ENCODE results near the gene CYP3A4.

The CYP3A4 gene

DNA sequence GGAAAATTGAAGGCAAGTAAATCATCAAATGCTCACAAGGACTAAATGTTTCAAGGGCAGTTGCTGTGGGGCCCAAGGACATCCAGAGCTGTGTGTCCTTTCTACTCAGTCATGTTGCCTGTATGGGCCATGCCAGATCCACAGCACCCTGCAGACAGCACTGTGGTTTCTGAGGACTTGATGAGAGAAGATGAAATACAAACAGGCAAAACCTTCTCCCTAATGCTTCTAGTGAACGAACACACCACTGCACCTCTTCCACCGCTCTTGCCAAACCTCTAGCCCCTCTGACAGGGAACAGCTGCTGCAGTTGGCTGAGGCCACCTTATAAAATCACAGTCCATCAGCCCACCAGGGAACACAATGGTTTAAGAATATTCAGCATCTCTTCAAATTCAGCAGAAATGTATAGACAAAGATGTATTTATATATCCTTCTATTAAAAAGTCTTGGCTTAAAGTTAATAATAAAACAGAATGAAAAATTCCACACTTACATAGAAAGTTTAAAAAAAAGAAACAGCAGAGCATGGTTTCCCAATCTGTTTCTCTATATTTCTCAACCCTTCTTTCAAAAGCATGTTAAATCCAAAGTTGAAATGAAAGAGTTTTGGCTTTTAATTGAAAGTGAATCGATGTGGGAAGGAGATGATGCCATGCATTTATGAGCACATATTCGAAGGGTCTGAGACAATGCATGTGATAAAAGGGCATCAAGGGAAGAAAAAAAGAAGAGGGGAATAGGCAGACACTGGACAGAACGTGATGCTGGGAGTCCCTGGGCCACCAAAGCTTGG is 63.0 kb downstream of the CYP3A4 start:
- TF ChIP-seq, protein P1, sequence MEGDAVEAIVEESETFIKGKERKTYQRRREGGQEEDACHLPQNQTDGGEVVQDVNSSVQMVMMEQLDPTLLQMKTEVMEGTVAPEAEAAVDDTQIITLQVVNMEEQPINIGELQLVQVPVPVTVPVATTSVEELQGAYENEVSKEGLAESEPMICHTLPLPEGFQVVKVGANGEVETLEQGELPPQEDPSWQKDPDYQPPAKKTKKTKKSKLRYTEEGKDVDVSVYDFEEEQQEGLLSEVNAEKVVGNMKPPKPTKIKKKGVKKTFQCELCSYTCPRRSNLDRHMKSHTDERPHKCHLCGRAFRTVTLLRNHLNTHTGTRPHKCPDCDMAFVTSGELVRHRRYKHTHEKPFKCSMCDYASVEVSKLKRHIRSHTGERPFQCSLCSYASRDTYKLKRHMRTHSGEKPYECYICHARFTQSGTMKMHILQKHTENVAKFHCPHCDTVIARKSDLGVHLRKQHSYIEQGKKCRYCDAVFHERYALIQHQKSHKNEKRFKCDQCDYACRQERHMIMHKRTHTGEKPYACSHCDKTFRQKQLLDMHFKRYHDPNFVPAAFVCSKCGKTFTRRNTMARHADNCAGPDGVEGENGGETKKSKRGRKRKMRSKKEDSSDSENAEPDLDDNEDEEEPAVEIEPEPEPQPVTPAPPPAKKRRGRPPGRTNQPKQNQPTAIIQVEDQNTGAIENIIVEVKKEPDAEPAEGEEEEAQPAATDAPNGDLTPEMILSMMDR (IDR thresholded peaks at IDR 0.05; ENCODE audit: borderline replicate concordance, control extremely low read depth, extremely low read depth, insufficient read depth, missing control alignments): no peak
- in situ Hi-C loops (cut with MboI; ENCODE audit: low sequenced_read_pairs, unreplicated experiment): no loop called here
- DNase-seq (ENCODE audit: low spot score): no peak

DNA sequence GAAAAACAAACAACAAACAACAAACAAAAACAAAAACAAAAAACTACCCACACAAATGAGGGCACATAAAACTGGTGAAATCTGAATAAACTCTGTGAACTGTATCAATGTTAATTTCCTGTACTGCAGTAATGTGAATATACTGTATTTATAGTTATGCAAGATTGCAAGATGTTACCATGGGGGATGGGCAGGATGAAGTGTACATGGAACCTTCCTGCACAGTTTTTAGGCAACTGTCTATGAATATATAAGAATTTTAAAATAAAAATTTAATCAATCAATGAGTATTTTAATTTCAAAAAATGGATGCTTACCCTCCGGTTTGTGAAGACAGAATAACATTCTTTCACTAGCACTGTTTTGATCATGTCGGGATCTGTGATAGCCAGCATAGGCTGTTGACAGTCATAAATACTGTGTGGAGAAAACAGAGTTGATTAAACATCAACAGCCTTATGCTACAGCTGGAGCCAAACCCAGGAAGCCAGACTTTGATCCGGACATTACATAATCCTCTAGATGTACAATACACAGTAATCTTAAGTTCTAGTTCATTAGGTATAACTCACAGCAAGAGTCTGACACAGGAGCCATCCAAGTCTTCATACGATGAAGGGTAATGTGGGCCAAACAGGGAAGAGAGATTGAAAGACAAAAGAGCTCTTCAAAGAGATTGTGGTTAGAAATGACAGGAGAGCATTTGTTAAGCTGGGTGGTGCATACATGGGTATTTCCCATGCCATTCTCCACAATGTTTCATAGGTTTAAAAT is 63.8 kb downstream of the CYP3A4 start:
- TF ChIP-seq, protein P1 (IDR thresholded peaks at IDR 0.05; ENCODE audit: borderline replicate concordance, control extremely low read depth, extremely low read depth, insufficient read depth, missing control alignments): no peak
- DNase-seq (ENCODE audit: low spot score): no peak
- in situ Hi-C loops (cut with MboI; ENCODE audit: low sequenced_read_pairs, unreplicated experiment): no loop called here

DNA sequence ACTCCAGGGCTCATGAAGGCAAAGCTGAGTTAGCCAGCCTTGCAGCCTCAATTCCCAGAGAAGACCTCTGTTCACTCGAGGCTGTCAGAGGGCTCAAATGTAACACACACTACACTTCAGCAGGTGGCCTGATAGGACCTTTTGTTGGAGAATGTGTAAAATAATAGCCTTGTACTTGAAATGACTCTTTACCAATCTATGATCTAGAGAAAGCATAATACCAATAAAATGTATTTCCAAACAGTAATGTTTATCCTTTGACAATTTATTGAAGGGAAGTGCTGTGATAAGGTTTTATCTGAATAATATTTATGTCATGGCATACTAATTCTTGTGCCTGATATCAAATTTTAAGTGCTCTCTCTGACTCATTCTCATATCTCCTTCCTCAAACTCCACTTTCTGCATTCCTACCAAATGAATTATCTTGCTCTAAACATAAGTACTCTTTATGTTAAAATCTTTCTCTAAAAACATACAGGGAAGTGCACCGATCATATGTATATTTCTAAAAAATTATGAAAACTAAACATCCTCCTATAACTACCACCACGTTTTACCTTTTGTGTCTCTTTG is 69.9 kb downstream of the CYP3A4 start:
- TF ChIP-seq, protein P1 (IDR thresholded peaks at IDR 0.05; ENCODE audit: borderline replicate concordance, control extremely low read depth, extremely low read depth, insufficient read depth, missing control alignments): no peak
- DNase-seq (ENCODE audit: low spot score): no peak
- in situ Hi-C loops (cut with MboI; ENCODE audit: low sequenced_read_pairs, unreplicated experiment): no loop called here

DNA sequence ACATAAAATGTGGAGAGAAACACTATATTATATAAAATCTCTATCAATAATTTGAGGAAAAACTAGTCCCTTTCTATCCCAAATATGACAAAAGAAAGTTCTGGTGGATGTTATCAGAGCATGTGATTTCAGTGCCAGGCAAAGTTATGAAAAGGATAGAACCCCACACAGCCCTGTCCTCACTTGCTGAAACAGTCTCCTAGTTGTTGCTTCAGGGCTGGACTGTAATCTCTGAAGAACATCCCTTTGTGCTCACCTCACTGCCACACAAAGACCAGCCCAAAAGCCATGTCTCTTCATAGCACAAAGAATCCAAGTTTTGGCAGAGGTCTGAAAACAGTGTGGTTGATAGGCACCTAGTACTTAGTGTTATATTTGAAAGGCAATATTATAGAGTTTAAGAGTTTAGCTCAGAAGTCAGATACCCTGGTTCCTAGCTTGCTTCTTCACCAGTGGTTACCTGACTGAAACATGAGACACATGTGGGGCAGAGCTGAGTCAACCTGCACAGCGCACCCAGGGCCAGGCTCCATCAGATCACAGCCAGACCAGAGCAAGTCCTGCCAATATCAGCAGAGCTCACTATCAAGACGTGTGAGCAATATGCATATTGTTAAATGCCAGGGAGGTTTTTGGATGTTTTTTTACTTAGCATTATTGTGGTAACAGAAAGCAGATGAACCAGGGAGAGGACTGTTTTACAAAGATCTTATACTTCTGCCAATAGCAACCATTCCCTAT is 74.0 kb downstream of the CYP3A4 start:
- in situ Hi-C loops (cut with MboI; ENCODE audit: low sequenced_read_pairs, unreplicated experiment): no loop called here
- no peak for DNase-seq (ENCODE audit: low spot score)
- TF ChIP-seq, protein P1 (IDR thresholded peaks at IDR 0.05; ENCODE audit: borderline replicate concordance, control extremely low read depth, extremely low read depth, insufficient read depth, missing control alignments): no peak

DNA sequence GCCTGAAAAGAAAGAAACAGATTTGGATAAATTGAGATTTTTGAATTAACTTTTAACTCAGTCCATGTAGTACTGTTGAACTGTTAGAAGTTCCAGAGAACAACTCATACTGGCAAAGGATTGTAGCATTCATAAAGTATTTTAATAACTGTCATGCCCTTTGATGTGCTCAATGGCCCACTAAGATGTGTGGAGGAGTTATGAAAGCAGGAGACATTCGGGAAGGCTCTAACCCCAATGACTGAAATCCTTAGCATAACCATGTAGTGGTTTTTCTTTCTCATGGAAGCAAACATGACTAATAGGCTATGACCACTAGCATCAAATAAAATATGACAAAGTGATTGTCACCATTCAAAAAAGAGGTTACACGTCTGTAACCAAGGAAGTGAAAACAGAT is 74.7 kb downstream of the CYP3A4 start:
- TF ChIP-seq, protein P1 (IDR thresholded peaks at IDR 0.05; ENCODE audit: borderline replicate concordance, control extremely low read depth, extremely low read depth, insufficient read depth, missing control alignments): no peak
- DNase-seq (ENCODE audit: low spot score): no peak
- in situ Hi-C loops (cut with MboI; ENCODE audit: low sequenced_read_pairs, unreplicated experiment): no loop called here

DNA sequence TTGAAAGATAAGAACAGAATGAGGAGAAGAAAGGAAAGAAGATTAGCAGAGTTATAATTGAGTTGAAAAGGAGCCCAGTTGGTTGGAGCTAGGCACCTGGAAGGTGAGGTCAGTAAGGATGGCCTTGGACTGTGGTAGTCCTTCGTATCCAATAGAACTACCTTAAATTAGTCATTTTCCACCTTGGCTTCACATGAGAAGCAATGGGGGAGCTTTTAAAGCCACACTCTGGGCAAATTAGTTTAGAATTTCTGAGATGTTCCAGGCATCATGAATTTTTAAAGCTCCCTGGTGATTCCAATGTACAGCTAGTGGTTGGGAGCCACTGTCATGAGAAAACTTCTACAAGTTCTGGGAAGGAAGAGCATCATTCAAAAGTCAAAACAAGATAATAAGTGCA is 76.9 kb downstream of the CYP3A4 start:
- TF ChIP-seq, protein P1 (IDR thresholded peaks at IDR 0.05; ENCODE audit: borderline replicate concordance, control extremely low read depth, extremely low read depth, insufficient read depth, missing control alignments): no peak
- in situ Hi-C loops (cut with MboI; ENCODE audit: low sequenced_read_pairs, unreplicated experiment): no loop called here
- DNase-seq (ENCODE audit: low spot score): no peak
